Activated T-cell treated with anti-CD3 and anti-CD28 coated beads, Interleukin-2, amount 50 U/mL, for 1 hour (primary cell): ENCODE results near the gene DLG5.

Experiments used
- DNase-seq: peaks from one replicate; pipeline ENCODE4 v3.0.0-alpha.2; 2020

The DLG5 gene

DNA sequence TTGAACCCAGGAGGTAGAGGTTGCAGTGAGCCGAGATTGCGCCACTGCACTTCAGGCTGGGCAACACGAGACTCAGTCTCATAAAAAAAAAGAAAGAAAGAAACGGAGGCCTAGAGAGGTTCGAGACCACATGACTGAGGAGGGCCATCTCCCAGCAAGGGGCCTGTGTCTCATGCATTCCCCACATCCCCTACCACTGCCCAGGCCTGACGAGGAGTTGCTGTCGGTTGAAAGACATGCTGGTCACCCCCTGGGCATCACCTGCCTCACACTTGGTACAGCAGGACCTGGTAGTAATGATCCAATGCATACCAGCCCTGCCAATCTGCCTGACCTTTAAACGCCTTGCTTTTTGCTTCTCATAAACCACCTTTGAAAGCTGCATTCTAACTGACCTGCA, 85.9 kb downstream of the DLG5 start:
- DNase-seq, result no peak

GRCh38 chr10:77837925-77838595, 88.5 kb downstream of the DLG5 start:
- no peak for DNase-seq

- DNase-seq, result peak; percentile 63
These were observed 89.2 kb downstream of the DLG5 start for GRCh38 chr10:77837248-77837924.

DNA sequence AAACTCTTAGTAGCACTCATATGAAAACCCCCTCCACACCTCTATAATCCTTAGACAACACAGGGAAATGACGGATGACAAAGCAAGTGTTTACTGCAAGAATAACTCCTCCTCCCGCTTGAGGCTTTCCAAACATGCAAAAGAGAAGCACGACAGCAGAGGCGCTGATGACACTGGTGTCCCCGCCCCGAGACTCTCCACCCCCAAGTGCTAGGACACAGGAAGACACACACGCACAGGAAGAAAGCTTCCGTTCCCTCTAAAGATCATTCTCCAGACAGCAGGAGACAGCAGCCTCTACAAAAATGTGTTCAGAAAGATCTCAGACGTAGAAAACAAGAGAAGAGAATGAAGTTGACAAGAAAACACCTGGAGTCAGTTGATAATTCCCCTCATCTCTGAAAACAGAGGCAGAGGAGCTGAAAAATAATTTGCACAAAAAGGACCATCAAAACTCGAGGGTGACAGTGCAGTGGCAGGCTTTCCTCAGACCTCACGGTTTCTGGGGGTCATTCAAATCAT, 90.2 kb downstream of the DLG5 start:
- DNase-seq, result peak; percentile 69

- DNase-seq, result no peak
These were observed 90.9 kb downstream of the DLG5 start for GRCh38 chr10:77835669-77836086.

- no peak for DNase-seq
These were observed 91.4 kb downstream of the DLG5 start for GRCh38 chr10:77834943-77835668.

GRCh38 chr10:77834540-77834939, 92.0 kb downstream of the DLG5 start:
- no peak for DNase-seq

- DNase-seq, result no peak
These were observed 92.8 kb downstream of the DLG5 start for GRCh38 chr10:77833792-77834191.

- DNase-seq, result no peak
These were observed 93.3 kb downstream of the DLG5 start for GRCh38 chr10:77833225-77833624.

DNA sequence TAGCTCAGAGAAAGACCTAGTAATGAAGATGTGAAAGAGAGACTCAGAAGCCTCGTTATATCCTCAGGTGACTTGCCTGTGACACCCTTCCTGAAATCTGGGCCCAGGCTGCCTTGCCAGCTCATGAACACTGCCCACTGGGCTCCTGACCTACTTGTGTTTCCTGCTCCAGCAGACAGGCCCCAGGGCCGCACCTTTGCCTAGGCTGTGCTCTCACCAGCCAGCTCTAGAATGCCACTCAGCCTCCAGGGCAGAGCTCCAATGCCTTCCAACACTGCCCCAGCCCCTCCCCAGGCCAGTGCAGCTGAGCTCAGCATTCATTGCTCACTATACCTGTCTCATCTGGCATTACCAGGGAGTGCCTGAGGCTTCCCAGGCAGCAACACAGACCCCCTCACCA, 94.3 kb downstream of the DLG5 start:
- peak; percentile 50 for DNase-seq

- DNase-seq, result no peak
These were observed 97.2 kb downstream of the DLG5 start for GRCh38 chr10:77829356-77829755.

- DNase-seq, result no peak
These were observed 98.2 kb downstream of the DLG5 start for GRCh38 chr10:77828377-77828776.

DNA sequence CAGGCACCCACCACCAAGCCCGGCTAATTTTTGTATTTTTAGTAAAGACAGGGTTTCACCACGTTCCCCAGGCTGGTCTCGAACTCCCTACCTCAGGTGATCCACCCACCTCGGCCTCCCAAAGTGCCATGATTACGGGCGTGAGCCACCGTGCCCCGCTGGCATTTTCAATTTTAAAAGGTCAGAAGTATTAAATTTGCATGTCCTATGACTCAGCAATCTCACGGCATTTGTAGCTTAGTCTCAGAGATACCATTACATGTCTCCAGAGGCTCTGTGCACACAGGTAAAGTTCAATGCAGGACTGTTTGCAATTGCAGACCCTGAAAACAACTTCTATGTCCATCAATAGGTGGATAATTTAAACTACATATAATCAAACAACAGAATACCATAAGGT, 99.2 kb downstream of the DLG5 start:
- DNase-seq, result no peak

DNA sequence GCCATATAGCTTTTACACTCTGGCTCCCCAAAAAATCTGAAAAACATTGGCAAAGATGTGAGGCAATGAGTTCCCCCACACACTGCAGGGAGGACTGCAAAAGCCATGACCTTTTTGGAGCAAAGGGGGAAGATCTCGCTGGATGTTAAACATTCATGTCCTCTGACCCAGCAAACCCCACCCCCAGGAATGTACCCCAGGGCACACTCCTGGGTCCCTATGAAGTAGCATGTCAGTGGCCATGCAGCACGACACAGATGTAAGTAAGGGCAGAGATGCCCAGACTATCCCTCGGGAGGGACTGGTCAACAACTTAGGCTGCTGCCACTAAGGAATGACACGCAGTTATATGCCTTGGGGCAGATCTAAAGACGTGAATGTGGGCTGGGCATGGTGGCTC, 100.6 kb downstream of the DLG5 start:
- DNase-seq, result no peak

DNA sequence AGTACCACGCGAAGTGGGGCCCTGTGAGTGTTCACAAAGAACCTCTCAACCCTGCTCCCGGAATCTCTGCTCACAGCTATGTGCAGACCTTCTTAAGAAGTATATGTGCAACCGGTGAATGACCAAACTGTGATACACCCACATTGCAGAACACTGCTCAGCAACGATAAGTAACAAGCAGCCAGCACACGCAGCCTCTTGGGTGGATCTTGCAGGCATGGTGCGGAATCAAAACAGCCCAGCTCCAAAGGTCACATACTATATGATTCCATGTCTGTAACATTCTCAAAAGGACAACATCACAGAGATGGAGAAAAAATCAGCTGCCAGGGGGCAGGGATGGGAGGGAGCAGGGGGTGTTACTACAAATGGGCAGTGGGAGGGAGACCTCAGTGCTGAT, 101.6 kb downstream of the DLG5 start:
- DNase-seq, result no peak

GRCh38 chr10:77823811-77824542, 102.6 kb downstream of the DLG5 start:
- no peak for DNase-seq

- no peak for DNase-seq
These were observed 105.0 kb downstream of the DLG5 start for GRCh38 chr10:77821551-77821950.

GRCh38 chr10:77821036-77821435, 105.5 kb downstream of the DLG5 start:
- DNase-seq, result no peak

DNA sequence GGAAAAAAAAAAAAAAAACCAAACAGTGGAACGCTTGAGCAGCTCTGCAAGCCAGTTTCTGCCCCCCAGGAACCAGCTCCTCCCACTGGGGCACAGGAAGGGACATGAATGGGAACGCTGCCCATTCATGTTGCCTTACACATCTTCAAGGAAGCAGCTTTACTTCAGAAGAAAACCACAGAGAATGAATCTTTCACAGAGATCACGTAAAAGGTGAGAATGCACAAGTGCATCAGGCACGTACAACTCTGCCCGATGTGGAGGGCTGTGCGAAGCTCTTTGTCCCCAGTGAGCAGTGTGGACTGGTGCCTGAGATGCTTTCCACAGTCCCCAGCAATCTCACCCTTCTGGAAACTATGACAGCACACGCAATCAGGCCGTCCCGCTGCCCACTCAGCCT, 106.2 kb downstream of the DLG5 start:
- no peak for DNase-seq

DNA sequence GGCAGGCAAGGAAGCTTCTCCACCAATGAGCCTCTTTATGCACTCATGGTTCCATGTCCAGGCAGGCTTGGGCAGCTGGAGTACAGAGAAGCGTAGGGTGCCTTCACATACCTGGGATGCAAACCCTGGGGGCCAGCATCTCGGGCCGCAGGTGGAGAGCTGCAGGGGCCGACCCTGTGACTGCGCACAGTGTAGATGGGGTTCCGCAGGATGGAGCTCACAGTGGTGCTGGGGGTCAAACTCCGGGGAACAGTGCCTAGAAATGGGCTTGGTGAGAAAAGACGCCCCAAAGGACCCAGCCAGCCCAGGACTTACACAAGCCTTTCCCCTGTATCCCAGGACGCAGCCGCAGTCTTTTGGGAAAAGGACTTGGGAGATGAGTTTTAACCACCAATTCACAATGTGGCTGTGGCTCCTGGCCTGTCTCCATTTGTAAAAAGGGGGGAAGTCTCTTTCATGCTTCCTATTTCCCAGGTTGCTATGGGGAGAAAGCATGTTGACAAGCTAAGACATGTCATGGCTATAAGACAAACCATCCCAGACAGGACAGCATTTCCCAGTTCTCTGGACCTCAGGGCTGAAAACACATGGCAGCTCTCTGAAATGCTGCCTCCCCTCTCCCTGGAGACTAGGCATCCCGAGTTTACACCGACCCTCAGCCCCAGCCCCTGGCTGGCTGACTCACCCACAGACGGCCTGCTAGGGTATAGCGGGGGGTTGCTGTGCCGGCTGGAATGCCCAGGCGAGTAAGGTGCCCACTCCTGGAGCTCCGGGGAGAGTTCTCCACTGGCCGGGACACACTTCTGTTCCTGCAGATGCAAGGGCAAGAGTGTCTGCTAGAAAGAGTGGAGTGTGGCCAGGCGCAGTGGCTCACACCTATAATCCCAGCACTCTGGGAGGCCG, 107.1 kb downstream of the DLG5 start:
- no peak for DNase-seq

GRCh38 chr10:77818378-77818777, 108.2 kb downstream of the DLG5 start:
- DNase-seq, result no peak

DNA sequence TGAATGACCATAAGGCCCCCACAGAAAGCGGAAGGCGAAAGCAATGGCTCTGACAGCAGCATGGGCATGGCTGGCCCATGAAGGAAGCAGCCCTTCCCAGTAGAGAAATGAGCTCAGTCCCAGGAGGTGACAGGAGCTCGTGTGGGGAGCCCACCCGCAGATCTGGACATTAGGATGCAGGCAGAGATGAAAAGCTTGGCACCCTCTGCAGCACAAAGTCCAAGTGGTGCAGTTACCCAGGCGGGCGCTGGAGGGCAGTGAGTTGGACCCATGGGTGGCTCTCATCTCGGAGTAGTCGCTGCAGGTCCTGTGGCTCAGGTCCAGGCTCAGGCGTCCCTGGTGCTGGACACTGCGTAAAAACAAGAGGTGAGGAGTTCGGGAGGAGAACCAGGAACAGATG, 109.0 kb downstream of the DLG5 start:
- DNase-seq, result no peak
